K562 (cell line): ENCODE measurements around the gene ACAP2. TPM values are rescaled to one million over a fixed set of nuclear protein-coding genes. Genes with fewer than 3 reads are reported as not detected.

Experiments
- ATAC-seq: fragments of 200-7000 bp; cut with Tn5 transposase; 3 replicates; pipeline ENCODE4 v1.9.1; 2020; ENCODE audit warnings: moderate library complexity
- BruUV-seq: library from RNA; stranded (reverse); fragments of 400-500 nt; replicated peaks from 2 replicates; lab custom pipeline; 2021; lab: Mats Ljungman, UMichigan
- CTCF ChIA-PET: fragments of 300-600 bp; formaldehyde crosslinking; extraction: SDS; loops from one replicate; lab custom pipeline; 2021; ENCODE audit warnings: low intra/inter-chr PET ratio; lab: Yijun Ruan, JAX
- POLR2A ChIA-PET: fragments of 300-600, 350-650 bp; sonication (Branson Sonifier 250); formaldehyde crosslinking; extraction: SDS; loops from one replicate; lab custom pipeline; 2021; ENCODE audit warnings: antibody characterized with exemption, inconsistent platforms; lab: Yijun Ruan, JAX
- DNase-seq, 4 experiments: peaks; one replicate each; pipeline versions ENCODE4 v3.0.0 to v3.0.0-alpha.2; 2011 to 2018; ENCODE audit warnings: low spot score in 3 of 4, mixed read lengths in 3 of 4; ENCODE audit errors: extremely low read depth in 1 of 4
- FAIRE-seq: peaks from 2 replicates; lab custom pipeline; 2011; peaks lifted over from hg19 to GRCh38; lab: Jason Lieb, UNC
- H2AFZ ChIP-seq: 2 replicates; pipeline ENCODE4 v1.6.0; 2011; ENCODE audit warnings: low read depth, low read length, control low read depth, inconsistent platforms
- H3K27ac ChIP-seq: fragments of 200-600 bp; 3 replicates; pipeline ENCODE4 v1.8.0; 2011; ENCODE audit warnings: low read depth, mild to moderate bottlenecking, control low read depth, inconsistent platforms, low read length, moderate library complexity, mixed read lengths; ENCODE audit errors: extremely low read depth
- H3K27me3 ChIP-seq, 2 experiments: fragments of 300-600 bp in 1 of 2; 2 replicates in 1 of 2; 3 replicates in 1 of 2; pipeline versions ENCODE4 v1.6.0 to v1.8.0; 2011; ENCODE audit warnings: inconsistent platforms in 2 of 2, low read length in 2 of 2, mild to moderate bottlenecking in 1 of 2, mixed read lengths in 1 of 2, moderate library complexity in 1 of 2; ENCODE audit not compliant: control insufficient read depth in 2 of 2, insufficient read depth in 2 of 2
- H3K36me3 ChIP-seq: fragments of 300-600 bp; 3 replicates; pipeline ENCODE4 v1.8.0; 2011; ENCODE audit warnings: mild to moderate bottlenecking, low read length, inconsistent platforms; ENCODE audit not compliant: control insufficient read depth, insufficient read depth
- H3K4me1 ChIP-seq, 2 experiments: fragments of 200-600 bp in 1 of 2; replicated peaks in 1 of 2; 2 replicates in 1 of 2; 3 replicates in 1 of 2; pipeline versions ENCODE4 v1.5.1 to v1.8.0; 2011; ENCODE audit warnings: inconsistent platforms in 2 of 2, low read length in 2 of 2, mild to moderate bottlenecking in 1 of 2, mixed read lengths in 1 of 2, moderate library complexity in 1 of 2; ENCODE audit not compliant: control insufficient read depth in 2 of 2, insufficient read depth in 2 of 2
- H3K4me2 ChIP-seq: 2 replicates; pipeline ENCODE4 v1.6.1; 2011; ENCODE audit warnings: low read length, control low read depth, inconsistent platforms, mixed read lengths; ENCODE audit not compliant: insufficient read depth
- H3K4me3 ChIP-seq: fragments of 200-600 bp; sonication (generic), shearing (Covaris generic); 2 replicates; pipeline ENCODE4 v1.5.1; 2016; ENCODE audit warnings: control low read depth, inconsistent platforms
- H3K79me2 ChIP-seq: fragments of 200-600 bp; 3 replicates; pipeline ENCODE4 v1.8.0; 2011; ENCODE audit warnings: low read length, inconsistent platforms; ENCODE audit not compliant: control insufficient read depth, insufficient read depth
- H3K9ac ChIP-seq, 2 experiments: 2 replicates each; pipeline versions ENCODE4 v1.6.0 to v1.6.1; 2011; ENCODE audit warnings: low read depth in 2 of 2, low read length in 2 of 2, control low read depth in 1 of 2, inconsistent platforms in 1 of 2, mild to moderate bottlenecking in 1 of 2, mixed read lengths in 1 of 2; ENCODE audit not compliant: insufficient read depth in 1 of 2
- H3K9me1 ChIP-seq: one replicate; pipeline ENCODE4 v1.6.0; 2011; ENCODE audit warnings: inconsistent platforms, mild to moderate bottlenecking, low read length, moderate library complexity; ENCODE audit not compliant: control insufficient read depth, insufficient read depth
- H3K9me3 ChIP-seq: replicated peaks from 2 replicates; pipeline ENCODE4 v1.5.1; 2011; ENCODE audit warnings: low read depth, low read length, inconsistent platforms; ENCODE audit not compliant: control insufficient read depth, insufficient read depth
- H4K20me1 ChIP-seq: replicated peaks from 2 replicates; pipeline ENCODE4 v1.6.1; 2011; ENCODE audit warnings: low read length, inconsistent platforms, mixed read lengths; ENCODE audit not compliant: control insufficient read depth, insufficient read depth
- ATF3 ChIP-seq, 2 experiments: fragments of 450-650 bp in 1 of 2; sonication (generic) in 1 of 2; formaldehyde crosslinking in 1 of 2; IDR thresholded peaks in 1 of 2; conservative IDR thresholded peaks in 1 of 2; 2 replicates each; pipeline versions ENCODE4 v1.6.1 to v1.8.1; 2016 to 2023; ENCODE audit warnings: mild to moderate bottlenecking in 2 of 2, moderate library complexity in 2 of 2, inconsistent platforms in 1 of 2, missing genetic modification reagents in 1 of 2
- E2F8 ChIP-seq: fragments of 450-650 bp; IDR thresholded peaks from 2 replicates; pipeline ENCODE4 v1.7.1; 2018; ENCODE audit warnings: mild to moderate bottlenecking, low read depth; ENCODE audit not compliant: partially characterized antibody
- GTF3C2 ChIP-seq: IDR thresholded peaks from 3 replicates; pipeline ENCODE4 v1.6.1; 2011; ENCODE audit warnings: borderline replicate concordance, mild to moderate bottlenecking, moderate library complexity; ENCODE audit not compliant: insufficient read length; ENCODE audit errors: extremely low read depth
- KDM5B ChIP-seq: fragments of 200-600 bp; sonication (generic); IDR thresholded peaks from 2 replicates; pipeline ENCODE4 v1.6.1; 2012; ENCODE audit warnings: low read depth, mild to moderate bottlenecking, moderate library complexity, low read length, control low read depth, inconsistent platforms; ENCODE audit not compliant: insufficient replicate concordance
- MCM7 ChIP-seq, 2 experiments: fragments of 450-650 bp; IDR thresholded peaks; 2 replicates each; pipeline ENCODE4 v1.6.1; 2016 to 2018
- MEF2D ChIP-seq: conservative IDR thresholded peaks from 2 replicates; pipeline ENCODE4 v1.6.1; 2016; ENCODE audit warnings: low read depth, missing genetic modification characterization, missing compliant biosample characterization
- MTF1 ChIP-seq: fragments of 250-450 bp; sonication (Bioruptor Pico); IDR thresholded peaks from 2 replicates; pipeline ENCODE4 v1.9.0; 2021; ENCODE audit warnings: moderate library complexity, mild to moderate bottlenecking, inconsistent platforms, borderline replicate concordance
- WGBS: fragments of 100-300 bp; shearing (Covaris generic); methylation state at CpG from one replicate; pipeline ENCODE4 v1.1.6; 2016; ENCODE audit warnings: low coverage, mixed read lengths; ENCODE audit not compliant: insufficient coverage; ENCODE audit errors: missing lambda C conversion rate; 5-methylcytosine and 5-hydroxymethylcytosine counted together
- in situ Hi-C: fragments of 300-500 bp; cut with MboI; formaldehyde crosslinking; loops from 4 replicates; pipeline ENCODE4 v1.15.0; 2018; ENCODE audit warnings: inconsistent platforms, mixed read lengths
- intact Hi-C: fragments of 100-400 bp; cut with micrococcal nuclease; formaldehyde crosslinking; loops from 2 replicates; pipeline ENCODE4 v1.14.2; 2022
- polyA plus RNA-seq, 8 experiments: library from polyadenylated mRNA; depleted of rRNA in 4 of 8; stranded (reverse) in 5 of 8; unstranded in 3 of 8; fragments of >200 nt; fragmentation: Nextera tagmentation in 2 of 8; fragmentation: Illumina TruSeq in 1 of 8; extraction: Ambion mirVana in 2 of 8; extraction: Trizol in 1 of 8; gene quantifications; 2 replicates each; pipeline versions ENCODE4 v1.2.1 to v1.2.3, GENCODE V29; 2011 to 2014; ENCODE audit warnings: inconsistent platforms in 1 of 8, missing spikeins in 1 of 8
- total RNA-seq, 7 experiments: library from RNA; depleted of rRNA in 6 of 7; stranded (reverse); fragments of >200 nt in 6 of 7; fragmentation: Illumina TruSeq in 2 of 7; extraction: Trizol in 2 of 7; gene quantifications; 2 replicates each; pipeline versions ENCODE4 v1.2.1 to v1.2.3, GENCODE V29; 2011 to 2021; ENCODE audit warnings: low replicate concordance in 1 of 7

Gene ACAP2
- total and polyA plus RNA-seq, 9 of the 15 experiments (the other 6 are each of a cell fraction or from before 2014, with no cell fraction given), result 10.6 to 52.7 (median 34.4) TPM

GRCh38 chr3:195246581-195246995 is 196.2 kb downstream of the ACAP2 start:
- no peaks in the 10 kb centered on the region for H3K9me1 ChIP-seq
- ATAC-seq, result no peak
- no peak overlapping the region for H2AFZ ChIP-seq
- H3K79me2 ChIP-seq, result no peaks in the 10 kb centered on the region
- in situ Hi-C loops (no loop called here), intact Hi-C loops (no loop called here)
- no peak overlapping the region for H3K9ac ChIP-seq
- H3K36me3 ChIP-seq, result peaks cover 2% of the 10 kb centered on the region; the same call in 1 of the 3 replicates
- CTCF ChIA-PET, result no interaction called here
- no peak for FAIRE-seq
- WGBS, result 83% methylated on average over 9 of the region's 9 CpGs
- H3K4me3 ChIP-seq, result no peak overlapping the region
- no peaks in the 10 kb centered on the region for H4K20me1 ChIP-seq
- no TSS peak for BruUV-seq
- no peaks in the 10 kb centered on the region for H3K27me3 ChIP-seq
- H3K9me3 ChIP-seq, result 0 out of 2 replicates have a peak, but pooled peaks cover 3% of the 10 kb centered on the region
- POLR2A ChIA-PET, result no interaction called here
- H3K27ac ChIP-seq, result no peak overlapping the region
- no peak for DNase-seq
- no peak for TF ChIP-seq MEF2D (tag)
- peaks cover 3 to 10% of the 10 kb centered on the region in 2 experiments; a peak in 2 of 5 replicates for H3K4me1 ChIP-seq
- no peak overlapping the region for H3K4me2 ChIP-seq

GRCh38 chr3:195245531-195245951 is 197.3 kb downstream of the ACAP2 start:
- Histone ChIP-seq H3K27me3 (no peaks in the 10 kb centered on the region), H3K9ac (no peak overlapping the region), H3K4me3 (no peak overlapping the region), H3K9me1 (no peaks in the 10 kb centered on the region), H3K4me1 (peaks cover 3% of the 10 kb centered on the region in 2 experiments; a peak in 1 of 5 replicates), H3K27ac (no peak overlapping the region), H4K20me1 (no peaks in the 10 kb centered on the region), H3K4me2 (no peak overlapping the region), H3K9me3 (0 out of 2 replicates have a peak, but pooled peaks cover 3% of the 10 kb centered on the region), H3K79me2 (no peaks in the 10 kb centered on the region), H2AFZ (no peak overlapping the region), H3K36me3 (peaks cover 7% of the 10 kb centered on the region; the same call in 1 of the 3 replicates)
- no peak for DNase-seq
- WGBS, result 91% methylated on average over 16 of the region's 16 CpGs
- POLR2A ChIA-PET, result no interaction called here
- intact Hi-C loops, result no loop called here
- FAIRE-seq, result no peak
- CTCF ChIA-PET, result no interaction called here
- in situ Hi-C loops, result no loop called here
- BruUV-seq, result no TSS peak
- no peak for ATAC-seq
- no peak for TF ChIP-seq MCM7 (IDR thresholded peaks at IDR 0.05)
- TF ChIP-seq KDM5B, result no peak
- TF ChIP-seq MTF1, result no peak
- no peak for TF ChIP-seq GTF3C2
- TF ChIP-seq ATF3 (IDR thresholded peaks at IDR 0.05), result no peak
- no peak for TF ChIP-seq ATF3 (CRISPR knock-in tag; conservative IDR thresholded peaks at IDR 0.05)
- TF ChIP-seq E2F8, result no peak
